ENCODE measurements around the gene GNAT1. TPM values are rescaled to one million over a fixed set of nuclear protein-coding genes. Genes with fewer than 3 reads are reported as not detected.

GNAT1 gene
- total RNA-seq, 1 experiment from 2014 or later, result not detected

GRCh38 chr3:50212502-50212901 lies 21.1 kb downstream of the GNAT1 start:
- Histone ChIP-seq H2BK20ac (ENCODE audit: low read depth, low read length, poor library complexity, severe bottlenecking) (no peak overlapping the region), H2BK5ac (ENCODE audit: insufficient read length, low read length) (no peak overlapping the region), H3T11ph (ENCODE audit: low read length) (no peak overlapping the region), H3K9ac (ENCODE audit: extremely low read depth, insufficient read length, low read length) (no peak overlapping the region), H3K14ac (ENCODE audit: insufficient read depth, low read length) (no peak overlapping the region), H3K4me1 (ENCODE audit: insufficient read depth, low read length) (no peaks in the 10 kb centered on the region), H4K5ac (ENCODE audit: insufficient read length, low read depth, low read length) (no peak overlapping the region), H3K23ac (ENCODE audit: insufficient read length, low read depth, low read length) (no peak overlapping the region), H4K8ac (replicated peaks; ENCODE audit: insufficient read length, low read depth, low read length) (no peak overlapping the region), H2BK120ac (ENCODE audit: low read depth, low read length, poor library complexity, severe bottlenecking) (no peak overlapping the region), H3K9me3 (ENCODE audit: control insufficient read depth, low read depth, low read length) (no peaks in the 10 kb centered on the region), H3K4ac (ENCODE audit: low read depth, low read length) (no peak overlapping the region), H4K91ac (ENCODE audit: insufficient read length, low read depth, low read length) (no peak overlapping the region), H3K79me2 (ENCODE audit: insufficient read depth, low read length) (no peaks in the 10 kb centered on the region), H2BK12ac (ENCODE audit: insufficient read length, low read depth, low read length) (no peak overlapping the region), H3K23me2 (ENCODE audit: insufficient read length, low read depth, low read length, poor library complexity, severe bottlenecking) (no peaks in the 10 kb centered on the region), H2AK5ac (ENCODE audit: insufficient read length, low read length) (no peak overlapping the region), H3K4me2 (ENCODE audit: insufficient read depth, insufficient read length, low read length) (no peak overlapping the region), H3K18ac (ENCODE audit: insufficient read length, low read depth, low read length) (no peak overlapping the region), H3K56ac (ENCODE audit: insufficient read length, low read depth, low read length) (no peak overlapping the region), H3K79me1 (ENCODE audit: insufficient read depth, low read depth, low read length, poor library complexity, severe bottlenecking) (no peaks in the 10 kb centered on the region), H3K27ac (ENCODE audit: insufficient read length, low read depth, low read length) (no peak overlapping the region), H3K27me3 (ENCODE audit: insufficient read depth, low read length) (no peaks in the 10 kb centered on the region), H4K20me1 (ENCODE audit: control insufficient read depth, insufficient read depth, insufficient read length) (peaks cover 3% of the 10 kb centered on the region), H2AFZ (ENCODE audit: low read length) (no peak overlapping the region), H2BK15ac (ENCODE audit: low read depth, low read length) (no peak overlapping the region)
- H3K36me3 Mint-ChIP-seq (ENCODE audit: insufficient read depth in 1 of 3, low read depth in 3 of 3), result no peaks in the 10 kb centered on the region
- H3K4me3 Mint-ChIP-seq, result no peak overlapping the region
- DNase-seq, result peak; percentile 60
- no peaks in the 10 kb centered on the region; a peak in 1 of 5 replicates for H3K9me3 Mint-ChIP-seq
- H3K27me3 Mint-ChIP-seq (ENCODE audit: low read depth), result peaks cover 12% of the 10 kb centered on the region
- H3K4me1 Mint-ChIP-seq, result peaks cover 25 to 28% of the 10 kb centered on the region in 2 experiments
- peak overlapping the region in 1 of 3 experiments; percentile 61; a peak in 1 of 7 replicates for H3K27ac Mint-ChIP-seq
- no CpG with 5 or more reads among the region's 4 CpGs for WGBS (ENCODE audit: extremely low coverage, insufficient read length, low lambda C conversion rate)
- peak; percentile 54 for TF ChIP-seq CTCF (conservative IDR thresholded peaks at IDR 0.05)
